ENCODE measurements around the gene TMEM53. TPM values are rescaled to one million over a fixed set of nuclear protein-coding genes. Genes with fewer than 3 reads are reported as not detected.

Gene TMEM53
- total RNA-seq, 2 donors from 2014 or later: 3.9 to 12.9 TPM

- Histone ChIP-seq H3K36me3 (peaks cover 53% of the 10 kb centered on the region), H3K27ac (no peak overlapping the region), H3K9me3 (no peaks in the 10 kb centered on the region), H3K4me1 (ENCODE audit: control insufficient read depth in 1 of 2, low read depth in 2 of 2) (peaks cover 6 to 10% of the 10 kb centered on the region in 2 donors), H3K27me3 (replicated peaks; ENCODE audit: insufficient read depth) (no peaks in the 10 kb centered on the region), H3K4me3 (no peak overlapping the region)
- no peak for ATAC-seq (ENCODE audit: insufficient number of reproducible peaks, low FRiP score, low read depth)
- no peak for TF ChIP-seq CTCF (IDR thresholded peaks at IDR 0.05)
- no peak for DNase-seq (ENCODE audit: low spot score)
Measured at GRCh38 chr1:44637702-44638411, 36.4 kb downstream of the TMEM53 start.

GRCh38 chr1:44636688-44637598 is 37.3 kb downstream of the TMEM53 start:
- no peak for TF ChIP-seq CTCF (IDR thresholded peaks at IDR 0.05)
- DNase-seq (ENCODE audit: low spot score): no peak
- H3K4me3 ChIP-seq: no peak overlapping the region

GRCh38 chr1:44636083-44636687 is 38.1 kb downstream of the TMEM53 start:
- Histone ChIP-seq H3K4me1 (ENCODE audit: control insufficient read depth in 1 of 2, low read depth in 2 of 2) (peaks cover 9 to 17% of the 10 kb centered on the region in 2 donors), H3K4me3 (no peak overlapping the region), H3K9me3 (no peaks in the 10 kb centered on the region), H3K36me3 (peaks cover 48% of the 10 kb centered on the region), H3K27me3 (replicated peaks; ENCODE audit: insufficient read depth) (no peaks in the 10 kb centered on the region), H3K27ac (no peak overlapping the region)
- DNase-seq (ENCODE audit: low spot score) (no peak), ATAC-seq (ENCODE audit: insufficient number of reproducible peaks, low FRiP score, low read depth) (no peak)
- TF ChIP-seq CTCF (IDR thresholded peaks at IDR 0.05): no peak

More at GRCh38 chr1:44636688-44637598, 37.3 kb downstream of the TMEM53 start:
- peaks cover 9 to 14% of the 10 kb centered on the region in 2 donors for H3K4me1 ChIP-seq (ENCODE audit: control insufficient read depth in 1 of 2, low read depth in 2 of 2)
- H3K27ac ChIP-seq: no peak overlapping the region
- peaks cover 53% of the 10 kb centered on the region for H3K36me3 ChIP-seq
- no peaks in the 10 kb centered on the region for H3K27me3 ChIP-seq (replicated peaks; ENCODE audit: insufficient read depth)
- ATAC-seq (ENCODE audit: insufficient number of reproducible peaks, low FRiP score, low read depth): no peak
- no peaks in the 10 kb centered on the region for H3K9me3 ChIP-seq

GRCh38 chr1:44635439-44635838 is 38.8 kb downstream of the TMEM53 start:
- no peaks in the 10 kb centered on the region for H3K27me3 ChIP-seq (replicated peaks; ENCODE audit: insufficient read depth)
- no peak overlapping the region for H3K4me3 ChIP-seq
- no peak overlapping the region for H3K27ac ChIP-seq
- DNase-seq (ENCODE audit: low spot score) (no peak), ATAC-seq (ENCODE audit: insufficient number of reproducible peaks, low FRiP score, low read depth) (no peak)
- no peak for TF ChIP-seq CTCF (IDR thresholded peaks at IDR 0.05)
- peaks cover 9 to 20% of the 10 kb centered on the region in 2 donors for H3K4me1 ChIP-seq (ENCODE audit: control insufficient read depth in 1 of 2, low read depth in 2 of 2)
- no peaks in the 10 kb centered on the region for H3K9me3 ChIP-seq
- H3K36me3 ChIP-seq: peaks cover 41% of the 10 kb centered on the region
